HG03575 (cell line): ENCODE measurements around the gene GINS3.
A peak's percentile ranks its signal among the peaks of the same experiment; 100 is the strongest.

Experiments
- ATAC-seq: cut with Tn5 transposase; IDR thresholded peaks from one replicate; pipeline ENCODE4 v1.9.1; 2021; ENCODE audit not compliant: unreplicated experiment, insufficient number of reproducible peaks, low FRiP score; ENCODE audit errors: extremely low read depth

The GINS3 gene

GRCh38 chr16:58419241-58419990 is 27.1 kb downstream of the GINS3 start:
- no peak for ATAC-seq

DNA sequence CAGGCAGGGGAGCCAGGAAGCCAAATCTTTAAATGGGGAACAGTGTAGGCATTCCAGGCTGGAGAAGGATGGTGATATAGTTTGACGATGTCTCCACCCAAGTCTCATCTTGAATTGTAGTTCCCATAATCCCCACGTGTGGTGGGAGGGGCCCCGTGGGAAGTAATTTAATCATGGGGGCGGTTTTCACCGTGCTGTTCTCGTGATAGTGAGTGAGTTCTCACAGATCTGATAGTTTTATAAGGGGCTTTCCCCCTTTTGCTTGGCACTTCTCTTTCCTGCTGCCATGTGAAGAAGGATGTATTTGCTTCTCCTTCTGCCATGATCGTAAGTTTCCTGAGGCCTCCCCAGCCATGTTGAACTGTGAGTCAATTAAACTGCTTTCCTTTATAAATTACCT is 28.8 kb downstream of the GINS3 start:
- ATAC-seq, result no peak

- ATAC-seq, result no peak
These were observed 29.3 kb downstream of the GINS3 start for GRCh38 chr16:58421529-58421928.

- no peak for ATAC-seq
These were observed 30.5 kb downstream of the GINS3 start for GRCh38 chr16:58422809-58423208.

DNA sequence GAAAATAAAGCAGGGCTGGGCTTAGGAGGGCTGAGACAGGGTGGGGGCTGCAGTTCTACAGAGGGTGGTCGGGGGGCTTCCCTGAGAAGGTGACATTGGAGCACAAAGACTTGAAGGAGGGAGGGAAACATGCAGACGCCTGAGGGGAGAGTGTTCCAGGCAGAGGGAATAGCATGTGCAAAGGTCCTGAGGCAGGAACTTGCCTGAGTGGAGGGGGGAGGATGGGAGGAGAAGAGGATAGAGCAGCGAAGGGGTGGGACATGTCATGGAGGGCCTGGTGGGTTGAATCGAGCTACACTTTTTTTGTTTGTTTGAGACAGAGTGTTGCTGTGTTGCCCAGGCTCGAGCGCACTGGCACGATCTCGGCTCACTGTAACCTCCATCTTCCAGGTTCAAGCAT is 33.0 kb downstream of the GINS3 start:
- ATAC-seq, result no peak

DNA sequence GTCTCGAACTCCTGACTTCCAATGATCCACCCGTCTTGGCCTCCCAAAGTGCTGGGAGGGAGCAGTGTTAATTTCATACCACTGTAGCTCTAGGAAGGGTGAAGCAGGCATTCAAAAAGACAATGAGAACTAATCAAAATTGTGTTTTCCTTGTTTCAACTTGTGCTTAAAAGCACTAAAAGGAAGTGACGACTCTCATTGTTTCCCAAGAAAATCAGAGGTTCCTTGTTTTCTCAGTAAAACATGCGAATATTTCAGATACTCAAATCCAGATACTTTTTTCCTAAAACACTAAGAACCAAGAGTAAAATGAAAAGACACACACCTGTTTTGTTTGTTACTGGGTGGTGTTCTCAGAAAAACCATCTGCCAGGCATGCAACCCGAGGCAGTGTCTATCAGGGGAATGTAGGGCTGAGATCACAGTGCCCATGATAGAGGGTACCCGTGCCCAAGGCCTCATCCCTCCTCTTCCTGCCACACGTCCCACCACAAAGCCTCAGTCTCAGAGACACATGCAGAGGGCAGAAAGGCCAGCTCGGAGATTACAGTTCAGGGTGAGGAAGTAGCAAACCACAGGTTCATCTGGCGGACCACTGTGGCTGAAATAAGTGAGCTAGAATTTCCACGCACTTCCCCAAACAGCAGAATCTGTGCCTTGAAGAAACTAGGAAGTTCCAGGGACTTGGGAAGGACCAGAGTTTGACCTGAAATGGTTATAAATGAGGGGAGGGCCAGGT is 33.7 kb downstream of the GINS3 start:
- ATAC-seq, result peak; percentile 66

DNA sequence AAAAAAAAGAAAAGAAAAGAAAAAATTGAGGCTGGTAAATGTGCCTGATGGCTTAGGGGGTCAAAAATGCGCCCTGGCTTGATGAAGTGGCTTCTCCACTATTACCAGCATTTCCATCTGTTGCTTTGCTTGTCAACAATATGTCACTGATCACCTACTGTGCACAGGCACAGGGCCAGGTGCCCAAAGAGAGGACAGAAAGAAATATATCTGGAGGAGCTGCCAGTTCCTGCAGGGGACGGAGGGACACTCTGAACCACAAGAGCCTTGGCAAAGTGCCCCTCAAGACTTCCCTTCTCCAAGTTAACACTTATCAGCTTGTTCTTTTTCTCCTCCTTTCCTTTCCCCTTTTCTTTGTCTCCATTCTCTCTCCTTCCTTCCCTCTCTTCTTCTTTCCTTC is 34.7 kb downstream of the GINS3 start:
- ATAC-seq, result no peak

- ATAC-seq, result no peak
These were observed 36.6 kb downstream of the GINS3 start for GRCh38 chr16:58428621-58429542.

GRCh38 chr16:58430718-58431117 is 38.4 kb downstream of the GINS3 start:
- no peak for ATAC-seq

GRCh38 chr16:58433569-58433951 is 41.3 kb downstream of the GINS3 start:
- ATAC-seq, result no peak

DNA sequence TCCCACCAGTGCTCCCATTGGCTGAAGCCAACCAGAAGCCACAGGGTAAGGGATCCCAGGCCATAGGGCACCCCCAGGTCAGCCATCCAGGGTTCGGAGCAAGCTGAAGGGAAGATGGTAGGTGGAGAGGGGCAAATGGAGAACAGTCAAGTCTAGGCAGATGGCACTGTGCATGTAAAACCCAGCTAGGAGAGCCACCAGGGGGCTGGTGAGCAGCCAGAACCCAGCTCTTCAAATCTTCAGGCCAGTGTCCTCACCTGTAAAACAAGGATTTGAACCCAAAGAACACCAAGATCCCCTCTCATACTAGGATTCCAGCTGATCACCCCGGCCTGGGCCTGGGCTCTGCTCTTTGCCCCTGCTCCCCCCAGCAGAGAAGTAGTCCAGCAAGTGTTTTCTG is 43.5 kb downstream of the GINS3 start:
- no peak for ATAC-seq

- no peak for ATAC-seq
These were observed 47.9 kb downstream of the GINS3 start for GRCh38 chr16:58440131-58440530.

DNA sequence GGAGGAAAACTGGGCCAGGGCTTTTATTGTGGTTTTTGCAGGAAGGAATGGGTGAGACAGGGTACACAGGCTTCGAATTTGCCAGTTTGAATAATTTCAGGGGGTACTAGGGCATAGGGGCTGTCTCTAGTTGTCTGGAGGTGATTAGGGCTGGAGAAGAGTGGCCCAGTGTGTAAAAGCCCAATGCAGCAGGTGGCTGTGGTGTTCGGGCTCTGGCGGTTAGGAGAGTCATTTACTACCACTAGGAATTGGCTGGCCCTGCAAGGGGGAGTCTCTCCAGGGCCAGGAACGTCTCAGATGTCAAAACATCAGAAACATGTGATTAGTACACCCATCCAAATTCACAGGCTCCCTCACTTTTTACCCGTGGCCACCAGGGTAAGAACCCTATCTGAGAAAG is 50.3 kb downstream of the GINS3 start:
- ATAC-seq, result no peak

GRCh38 chr16:58443783-58444182 is 51.5 kb downstream of the GINS3 start:
- no peak for ATAC-seq

DNA sequence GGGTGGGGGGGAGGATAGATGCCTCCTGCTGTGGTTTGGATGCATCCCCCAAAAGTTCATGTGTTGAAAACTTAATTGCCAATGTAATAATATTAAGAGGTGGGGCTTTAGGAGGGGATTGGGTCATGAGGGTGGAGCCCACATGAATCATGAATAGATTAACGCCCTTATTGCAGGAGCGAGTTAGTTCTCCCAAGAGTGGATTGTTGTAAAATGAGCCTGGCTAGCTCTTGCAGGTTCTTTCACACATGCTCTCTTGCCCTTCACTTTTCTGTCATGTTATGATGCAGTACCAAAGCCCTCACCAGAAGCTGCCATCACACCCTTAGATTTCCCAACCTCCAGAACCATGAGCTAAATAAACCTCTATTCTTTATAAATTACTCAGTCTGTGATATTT is 52.0 kb downstream of the GINS3 start:
- no peak for ATAC-seq

GRCh38 chr16:58448890-58449289 is 56.6 kb downstream of the GINS3 start:
- ATAC-seq, result no peak

- ATAC-seq, result no peak
These were observed 57.0 kb downstream of the GINS3 start for GRCh38 chr16:58449306-58449705.

- no peak for ATAC-seq
These were observed 57.5 kb downstream of the GINS3 start for GRCh38 chr16:58449768-58450167.

GRCh38 chr16:58450590-58450989 is 58.3 kb downstream of the GINS3 start:
- ATAC-seq, result no peak

GRCh38 chr16:58451265-58451689 is 59.0 kb downstream of the GINS3 start:
- no peak for ATAC-seq
